OCI-LY1 (cell line): Measurements from ENCODE around the gene CRYL1.

Source experiments
- H2AFZ ChIP-seq: fragments of 200-600 bp; sonication (generic), shearing (Covaris generic); 2 replicates; pipeline ENCODE4 v1.6.0; 2014; ENCODE audit warnings: antibody characterized with exemption, mild to moderate bottlenecking, low read length
- H3F3A ChIP-seq: fragments of 200-600 bp; sonication (generic), shearing (Covaris generic); 2 replicates; pipeline ENCODE4 v1.6.0; 2014; ENCODE audit warnings: mild to moderate bottlenecking, antibody characterized with exemption, low read length, moderate library complexity; ENCODE audit not compliant: insufficient read depth
- H3K27ac ChIP-seq: fragments of 200-600 bp; sonication (generic); 2 replicates; pipeline ENCODE4 v1.5.1; 2014; ENCODE audit warnings: low read length, mixed run types, mild to moderate bottlenecking, low read depth; ENCODE audit not compliant: poor library complexity, severe bottlenecking
- H3K27me3 ChIP-seq: fragments of 200-600 bp; sonication (generic); 2 replicates; pipeline ENCODE4 v1.6.0; 2014; ENCODE audit warnings: antibody characterized with exemption, mild to moderate bottlenecking, low read length, moderate library complexity; ENCODE audit not compliant: insufficient read depth
- H3K36me3 ChIP-seq: fragments of 200-600 bp; sonication (generic); 2 replicates; pipeline ENCODE4 v1.6.1; 2014; ENCODE audit warnings: mild to moderate bottlenecking, antibody characterized with exemption, low read length, moderate library complexity, mixed read lengths; ENCODE audit not compliant: insufficient read depth
- H3K4me1 ChIP-seq: fragments of 200-600 bp; sonication (generic); 2 replicates; pipeline ENCODE4 v1.5.1; 2014; ENCODE audit warnings: mild to moderate bottlenecking, low read length, moderate library complexity; ENCODE audit not compliant: insufficient read depth, severe bottlenecking
- H3K4me2 ChIP-seq: fragments of 200-600 bp; sonication (generic), shearing (Covaris generic); 2 replicates; pipeline ENCODE4 v1.6.1; 2014; ENCODE audit warnings: low read length
- H3K4me3 ChIP-seq: fragments of 200-600 bp; sonication (generic); 2 replicates; pipeline ENCODE4 v1.5.1; 2014; ENCODE audit warnings: low read length, low read depth, mild to moderate bottlenecking, mixed read lengths; ENCODE audit not compliant: poor library complexity, severe bottlenecking
- H3K79me2 ChIP-seq: fragments of 200-600 bp; shearing (Covaris generic); 2 replicates; pipeline ENCODE4 v1.6.1; 2016; ENCODE audit warnings: mixed run types, low read length, mixed read lengths; ENCODE audit not compliant: insufficient read depth
- H3K9ac ChIP-seq: fragments of 200-600 bp; sonication (generic), shearing (Covaris generic); 2 replicates; pipeline ENCODE4 v1.6.1; 2014; ENCODE audit warnings: mild to moderate bottlenecking, low read length, mixed read lengths
- H3K9me2 ChIP-seq: fragments of 200-600 bp; sonication (generic), shearing (Covaris generic); 2 replicates; pipeline ENCODE4 v1.6.1; 2014; ENCODE audit warnings: low read depth, mild to moderate bottlenecking, low read length, mixed read lengths
- H3K9me3 ChIP-seq: fragments of 200-600 bp; shearing (Covaris generic); 2 replicates; pipeline ENCODE4 v1.6.1; 2014; ENCODE audit warnings: low read length, mixed read lengths
- H4K20me1 ChIP-seq: fragments of 200-600 bp; sonication (generic), shearing (Covaris generic); 2 replicates; pipeline ENCODE4 v1.6.0; 2016; ENCODE audit warnings: mild to moderate bottlenecking, low read length; ENCODE audit not compliant: insufficient read depth
- EZH2 ChIP-seq: fragments of 200-600 bp; sonication (generic), shearing (Covaris generic); IDR thresholded peaks from 2 replicates; pipeline ENCODE4 v1.8.0; 2017; ENCODE audit warnings: borderline replicate concordance, mixed run types, mild to moderate bottlenecking, antibody characterized with exemption, low read length, moderate library complexity, mixed read lengths
- TF ChIP-seq, protein P1 (sequence below): fragments of 200-600 bp; sonication (generic), shearing (Covaris generic); IDR thresholded peaks from 2 replicates; pipeline ENCODE4 v1.5.1; 2017; ENCODE audit warnings: mild to moderate bottlenecking, antibody characterized with exemption, low read length, moderate library complexity, mixed read lengths

CRYL1 gene

DNA sequence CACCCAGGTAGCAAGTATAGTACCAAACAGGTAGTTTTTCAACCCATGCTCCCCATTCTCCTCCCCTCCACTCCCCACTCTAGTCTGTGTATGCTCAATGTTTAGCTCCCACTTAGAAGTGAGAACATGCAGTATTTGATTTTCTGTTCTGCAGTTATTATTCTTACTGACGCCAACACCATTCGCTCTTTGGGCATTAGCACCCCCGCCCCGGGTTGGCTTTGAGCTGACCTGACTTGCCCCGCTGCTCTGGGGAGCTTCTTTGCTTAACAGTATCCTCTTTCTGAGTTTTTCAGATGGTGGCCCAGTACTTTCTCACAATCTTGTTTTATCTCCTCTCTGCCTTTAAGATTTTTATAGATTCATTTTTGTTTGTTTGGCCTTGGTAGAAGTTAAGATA, 138.7 kb downstream of the CRYL1 start:
- no peak overlapping the region for H2AFZ ChIP-seq
- no peak overlapping the region for H3K9ac ChIP-seq
- H3K27ac ChIP-seq = no peak overlapping the region
- no peak overlapping the region for H3K4me3 ChIP-seq
- H4K20me1 ChIP-seq = no peaks in the 10 kb centered on the region
- no peaks in the 10 kb centered on the region for H3K4me1 ChIP-seq
- TF ChIP-seq EZH2 = no peak
- TF ChIP-seq, protein P1, sequence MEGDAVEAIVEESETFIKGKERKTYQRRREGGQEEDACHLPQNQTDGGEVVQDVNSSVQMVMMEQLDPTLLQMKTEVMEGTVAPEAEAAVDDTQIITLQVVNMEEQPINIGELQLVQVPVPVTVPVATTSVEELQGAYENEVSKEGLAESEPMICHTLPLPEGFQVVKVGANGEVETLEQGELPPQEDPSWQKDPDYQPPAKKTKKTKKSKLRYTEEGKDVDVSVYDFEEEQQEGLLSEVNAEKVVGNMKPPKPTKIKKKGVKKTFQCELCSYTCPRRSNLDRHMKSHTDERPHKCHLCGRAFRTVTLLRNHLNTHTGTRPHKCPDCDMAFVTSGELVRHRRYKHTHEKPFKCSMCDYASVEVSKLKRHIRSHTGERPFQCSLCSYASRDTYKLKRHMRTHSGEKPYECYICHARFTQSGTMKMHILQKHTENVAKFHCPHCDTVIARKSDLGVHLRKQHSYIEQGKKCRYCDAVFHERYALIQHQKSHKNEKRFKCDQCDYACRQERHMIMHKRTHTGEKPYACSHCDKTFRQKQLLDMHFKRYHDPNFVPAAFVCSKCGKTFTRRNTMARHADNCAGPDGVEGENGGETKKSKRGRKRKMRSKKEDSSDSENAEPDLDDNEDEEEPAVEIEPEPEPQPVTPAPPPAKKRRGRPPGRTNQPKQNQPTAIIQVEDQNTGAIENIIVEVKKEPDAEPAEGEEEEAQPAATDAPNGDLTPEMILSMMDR = no peak
- no peaks in the 10 kb centered on the region for H3K36me3 ChIP-seq
- no peaks in the 10 kb centered on the region for H3K9me2 ChIP-seq
- H3K4me2 ChIP-seq = no peak overlapping the region
- H3K79me2 ChIP-seq = no peaks in the 10 kb centered on the region
- no peaks in the 10 kb centered on the region for H3K9me3 ChIP-seq
- no peaks in the 10 kb centered on the region for H3K27me3 ChIP-seq
- H3F3A ChIP-seq = no peaks in the 10 kb centered on the region

DNA sequence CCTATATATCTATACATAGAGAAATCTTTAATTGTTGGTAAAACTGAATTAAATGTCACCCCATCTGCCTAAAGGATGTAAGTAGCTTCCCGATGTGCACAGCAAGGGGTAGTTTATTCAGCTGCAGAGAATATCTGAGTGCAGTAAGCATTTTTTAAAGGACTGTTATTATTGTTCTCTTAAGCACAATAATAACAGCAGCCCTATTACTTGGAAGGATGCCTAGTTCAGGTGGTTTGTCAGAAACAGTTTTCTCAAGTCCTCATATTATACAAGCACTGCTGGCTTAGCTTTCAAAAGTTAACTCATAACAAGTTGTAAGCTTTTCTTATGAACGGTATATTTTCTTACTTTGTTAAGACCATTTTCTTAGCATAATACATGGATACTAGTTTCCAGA, 142.6 kb downstream of the CRYL1 start:
- Histone ChIP-seq H3K36me3 (no peaks in the 10 kb centered on the region), H3K9me3 (no peaks in the 10 kb centered on the region), H3K4me3 (no peak overlapping the region), H3K79me2 (no peaks in the 10 kb centered on the region), H3K4me1 (no peaks in the 10 kb centered on the region), H3K9me2 (no peaks in the 10 kb centered on the region), H3K4me2 (no peak overlapping the region), H3F3A (no peaks in the 10 kb centered on the region), H3K27ac (no peak overlapping the region), H3K27me3 (no peaks in the 10 kb centered on the region), H4K20me1 (no peaks in the 10 kb centered on the region), H3K9ac (no peak overlapping the region), H2AFZ (no peak overlapping the region)
- TF ChIP-seq EZH2 = no peak
- TF ChIP-seq, protein P1 = no peak

GRCh38 chr13:20381401-20381800, 144.3 kb downstream of the CRYL1 start:
- Histone ChIP-seq H3K9me2 (no peaks in the 10 kb centered on the region), H3K9me3 (no peaks in the 10 kb centered on the region), H3K36me3 (no peaks in the 10 kb centered on the region), H3K9ac (no peak overlapping the region), H3K4me3 (no peak overlapping the region), H2AFZ (no peak overlapping the region), H4K20me1 (no peaks in the 10 kb centered on the region), H3K79me2 (no peaks in the 10 kb centered on the region), H3F3A (no peaks in the 10 kb centered on the region), H3K4me2 (no peak overlapping the region), H3K27me3 (no peaks in the 10 kb centered on the region), H3K4me1 (no peaks in the 10 kb centered on the region), H3K27ac (no peak overlapping the region)
- no peak for TF ChIP-seq EZH2
- TF ChIP-seq, protein P1 = no peak
